Measurements from ENCODE around the gene UFL1. TPM values are rescaled to one million over a fixed set of nuclear protein-coding genes. Genes with fewer than 3 reads are reported as not detected.
A peak's percentile ranks its signal among the peaks of the same experiment; 100 is the strongest.

The UFL1 gene
- total RNA-seq, 1 donor from 2014 or later: 20.7 TPM

GRCh38 chr6:96505363-96505762 lies 16.2 kb upstream of the UFL1 start:
- Histone ChIP-seq H3K27ac (no peak overlapping the region), H3K36me3 (no peaks in the 10 kb centered on the region), H3K9me3 (peaks cover 8% of the 10 kb centered on the region), H3K27me3 (ENCODE audit: low read depth) (no peaks in the 10 kb centered on the region), H3K4me3 (no peak overlapping the region), H3K4me1 (no peaks in the 10 kb centered on the region)
- ATAC-seq: no peak
- no peak for TF ChIP-seq CTCF (IDR thresholded peaks at IDR 0.05)
- intact Hi-C loops (cut with DNase I): no loop called here
- DNase-seq: no peak

- intact Hi-C loops (cut with DNase I): no loop called here
- DNase-seq (no peak), ATAC-seq (no peak)
- Histone ChIP-seq H3K4me3 (no peak overlapping the region), H3K27me3 (ENCODE audit: low read depth) (no peaks in the 10 kb centered on the region), H3K4me1 (no peaks in the 10 kb centered on the region), H3K9me3 (peaks cover 8% of the 10 kb centered on the region), H3K27ac (no peak overlapping the region), H3K36me3 (no peaks in the 10 kb centered on the region)
- TF ChIP-seq CTCF (IDR thresholded peaks at IDR 0.05): no peak
Observed at GRCh38 chr6:96509281-96509680, 12.3 kb upstream of the UFL1 start.

GRCh38 chr6:96520171-96521115 lies 1.2 kb upstream of the UFL1 start:
- DNase-seq: no peak
- Histone ChIP-seq H3K4me3 (peak overlapping the region; percentile 76), H3K36me3 (peaks cover 13% of the 10 kb centered on the region), H3K9me3 (no peaks in the 10 kb centered on the region), H3K4me1 (peaks cover 27% of the 10 kb centered on the region), H3K27me3 (ENCODE audit: low read depth) (no peaks in the 10 kb centered on the region), H3K27ac (peak overlapping the region; percentile 95)
- TF ChIP-seq CTCF (IDR thresholded peaks at IDR 0.05): no peak
- intact Hi-C loops (cut with DNase I): no loop called here
- ATAC-seq: no peak

GRCh38 chr6:96521306-96521643 lies 331 bp upstream of the UFL1 start:
- Histone ChIP-seq H3K4me1 (peaks cover 27% of the 10 kb centered on the region), H3K9me3 (no peaks in the 10 kb centered on the region), H3K27me3 (ENCODE audit: low read depth) (no peaks in the 10 kb centered on the region), H3K4me3 (peak overlapping the region; percentile 76), H3K36me3 (peaks cover 22% of the 10 kb centered on the region), H3K27ac (peak overlapping the region; percentile 95)
- TF ChIP-seq CTCF (IDR thresholded peaks at IDR 0.05): no peak
- DNase-seq (no peak), ATAC-seq (peak in 1 of 2 donors; percentile 59)
- intact Hi-C loops (cut with DNase I): no loop called here

- peak overlapping the region; percentile 76 for H3K4me3 ChIP-seq
- H3K27ac ChIP-seq: peak overlapping the region; percentile 95
- H3K36me3 ChIP-seq: peaks cover 34% of the 10 kb centered on the region
- TF ChIP-seq CTCF (IDR thresholded peaks at IDR 0.05): no peak
- ATAC-seq: peak in 1 of 2 donors; percentile 34
- intact Hi-C loops (cut with DNase I): no loop called here
- peaks cover 27% of the 10 kb centered on the region for H3K4me1 ChIP-seq
- H3K9me3 ChIP-seq: no peaks in the 10 kb centered on the region
- DNase-seq: no peak
- H3K27me3 ChIP-seq (ENCODE audit: low read depth): no peaks in the 10 kb centered on the region
Observed at GRCh38 chr6:96522465-96523009, 931 bp downstream of the UFL1 start.
